AG04449 (cell line): ENCODE measurements around the gene ZNF532.

Source experiments
- CTCF ChIA-PET: fragments of 350-600 bp; formaldehyde crosslinking; extraction: SDS; loops from one replicate; lab custom pipeline; 2021; ENCODE audit warnings: antibody characterized with exemption; lab: Yijun Ruan, JAX
- POLR2A ChIA-PET: fragments of 400-600, 350-600 bp; formaldehyde crosslinking; extraction: SDS; loops from one replicate; lab custom pipeline; 2020; ENCODE audit warnings: antibody characterized with exemption, inconsistent platforms; lab: Yijun Ruan, JAX
- DNase-seq: peaks from one replicate; pipeline ENCODE4 v3.0.0-alpha.2; 2010; ENCODE audit warnings: low read depth, low spot score
- H3K4me3 ChIP-seq: 2 replicates; pipeline ENCODE4 v1.5.1; 2011; ENCODE audit warnings: low read depth, mild to moderate bottlenecking, control low read depth, low read length
- TF ChIP-seq, protein P1 (sequence below): IDR thresholded peaks from one replicate; pipeline ENCODE4 v1.5.1; 2011; ENCODE audit warnings: mild to moderate bottlenecking, moderate library complexity, low read length, control low read depth, inconsistent platforms; ENCODE audit not compliant: insufficient read depth; ENCODE audit errors: missing control alignments

ZNF532 gene

DNA sequence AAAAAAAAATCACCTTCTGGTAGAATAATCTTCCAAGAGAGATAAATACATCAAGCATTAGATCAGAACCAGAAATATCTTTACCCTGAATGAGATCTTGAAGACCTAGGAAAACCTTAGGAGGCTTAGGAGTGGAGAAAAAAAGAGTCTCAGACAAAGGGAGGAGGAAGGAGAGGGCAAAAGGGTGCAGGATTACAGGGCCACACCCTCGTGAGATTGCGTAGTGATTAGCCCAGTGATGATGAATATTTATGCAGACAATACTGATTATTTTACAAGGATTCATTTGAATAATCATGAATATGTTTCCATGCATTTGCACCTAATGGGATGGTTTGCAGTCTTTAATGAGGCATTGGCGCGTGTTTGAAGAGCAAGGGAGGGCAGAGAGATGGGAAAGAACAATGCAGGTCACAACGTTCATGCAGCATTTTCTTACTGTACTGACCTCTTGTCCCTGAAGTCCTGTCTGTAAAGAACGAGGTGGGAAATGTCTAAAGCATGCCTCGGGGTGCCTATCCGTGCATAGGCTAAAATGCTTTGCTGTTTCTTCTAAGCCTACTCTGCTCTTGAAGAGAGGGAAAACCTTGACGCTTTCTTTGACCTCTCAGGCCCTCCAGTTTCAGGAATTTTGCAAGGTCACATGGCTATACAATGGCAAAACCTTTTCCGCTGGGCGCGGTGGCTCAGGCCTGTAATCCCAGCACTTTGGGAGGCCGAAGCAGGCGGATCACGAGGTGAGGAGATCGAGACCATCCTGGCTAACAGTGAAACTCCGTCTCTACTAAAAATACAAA, 18.6 kb upstream of the ZNF532 start:
- ChIA-PET CTCF (no interaction called here), POLR2A (no interaction called here)
- no peak for DNase-seq
- TF ChIP-seq, protein P1, sequence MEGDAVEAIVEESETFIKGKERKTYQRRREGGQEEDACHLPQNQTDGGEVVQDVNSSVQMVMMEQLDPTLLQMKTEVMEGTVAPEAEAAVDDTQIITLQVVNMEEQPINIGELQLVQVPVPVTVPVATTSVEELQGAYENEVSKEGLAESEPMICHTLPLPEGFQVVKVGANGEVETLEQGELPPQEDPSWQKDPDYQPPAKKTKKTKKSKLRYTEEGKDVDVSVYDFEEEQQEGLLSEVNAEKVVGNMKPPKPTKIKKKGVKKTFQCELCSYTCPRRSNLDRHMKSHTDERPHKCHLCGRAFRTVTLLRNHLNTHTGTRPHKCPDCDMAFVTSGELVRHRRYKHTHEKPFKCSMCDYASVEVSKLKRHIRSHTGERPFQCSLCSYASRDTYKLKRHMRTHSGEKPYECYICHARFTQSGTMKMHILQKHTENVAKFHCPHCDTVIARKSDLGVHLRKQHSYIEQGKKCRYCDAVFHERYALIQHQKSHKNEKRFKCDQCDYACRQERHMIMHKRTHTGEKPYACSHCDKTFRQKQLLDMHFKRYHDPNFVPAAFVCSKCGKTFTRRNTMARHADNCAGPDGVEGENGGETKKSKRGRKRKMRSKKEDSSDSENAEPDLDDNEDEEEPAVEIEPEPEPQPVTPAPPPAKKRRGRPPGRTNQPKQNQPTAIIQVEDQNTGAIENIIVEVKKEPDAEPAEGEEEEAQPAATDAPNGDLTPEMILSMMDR: no peak
- no peak overlapping the region for H3K4me3 ChIP-seq

DNA sequence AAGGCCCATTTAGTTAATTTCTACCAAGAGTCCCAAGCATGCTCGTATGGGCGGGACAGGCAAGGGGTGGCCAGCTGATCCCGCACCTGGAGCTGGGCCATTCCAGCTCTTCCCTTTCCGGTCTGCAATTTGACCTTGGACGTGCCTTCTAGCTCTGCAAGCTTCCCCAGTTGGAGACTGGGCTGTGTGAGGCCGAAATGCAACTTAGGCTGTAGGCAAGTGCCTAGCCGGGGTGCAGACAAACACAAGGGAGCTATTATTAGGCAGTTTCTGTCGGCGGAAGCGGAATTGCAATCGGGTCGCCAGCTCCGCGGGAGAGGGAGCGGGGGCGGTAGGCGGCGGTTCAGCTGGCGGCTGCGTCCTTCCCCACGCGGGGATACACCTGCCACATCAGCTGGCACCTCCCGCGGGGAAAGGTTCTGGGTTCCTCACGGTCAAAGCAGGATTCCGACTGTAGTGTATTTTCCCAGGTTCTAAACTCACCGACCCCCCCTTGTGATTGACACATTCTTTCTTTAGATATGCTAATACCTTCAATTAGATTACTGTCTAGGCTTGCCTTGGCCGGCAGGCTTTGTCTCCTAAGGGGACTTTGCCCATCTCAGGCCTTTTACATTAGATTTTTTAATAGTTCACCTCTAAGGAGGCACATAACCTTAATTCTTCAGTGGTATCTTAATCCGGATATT, 17.1 kb upstream of the ZNF532 start:
- ChIA-PET POLR2A (no interaction called here), CTCF (no interaction called here)
- TF ChIP-seq, protein P1: no peak
- H3K4me3 ChIP-seq: no peak overlapping the region
- no peak for DNase-seq

DNA sequence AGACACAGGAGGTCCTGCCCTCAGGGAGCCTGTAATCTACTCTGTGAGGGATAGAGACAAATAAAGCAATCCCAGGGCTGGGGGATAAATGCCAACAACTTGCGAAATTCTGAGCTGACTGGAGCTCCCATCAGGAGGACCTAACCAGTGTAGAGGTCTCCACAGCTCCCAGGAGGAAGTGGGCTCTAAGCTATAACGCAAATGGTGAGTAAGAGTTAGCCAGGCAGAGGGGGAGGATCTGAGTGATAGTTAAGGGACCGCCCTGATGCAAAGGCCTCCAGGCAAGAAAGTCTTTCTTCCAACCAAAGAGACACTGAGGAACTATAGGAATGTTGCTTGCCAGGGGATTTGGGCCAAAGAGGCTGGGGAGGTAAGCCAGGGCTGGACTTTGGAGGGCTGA, 16.0 kb upstream of the ZNF532 start:
- no peak for DNase-seq
- TF ChIP-seq, protein P1: no peak
- POLR2A ChIA-PET: no interaction called here
- H3K4me3 ChIP-seq: no peak overlapping the region
- CTCF ChIA-PET: interaction anchor here (1.2 to 1.9 kb wide), 2 partner anchors 18 to 222 kb away, joined by 3 to 4 read pairs; no protein-coding TSS in a partner anchor

DNA sequence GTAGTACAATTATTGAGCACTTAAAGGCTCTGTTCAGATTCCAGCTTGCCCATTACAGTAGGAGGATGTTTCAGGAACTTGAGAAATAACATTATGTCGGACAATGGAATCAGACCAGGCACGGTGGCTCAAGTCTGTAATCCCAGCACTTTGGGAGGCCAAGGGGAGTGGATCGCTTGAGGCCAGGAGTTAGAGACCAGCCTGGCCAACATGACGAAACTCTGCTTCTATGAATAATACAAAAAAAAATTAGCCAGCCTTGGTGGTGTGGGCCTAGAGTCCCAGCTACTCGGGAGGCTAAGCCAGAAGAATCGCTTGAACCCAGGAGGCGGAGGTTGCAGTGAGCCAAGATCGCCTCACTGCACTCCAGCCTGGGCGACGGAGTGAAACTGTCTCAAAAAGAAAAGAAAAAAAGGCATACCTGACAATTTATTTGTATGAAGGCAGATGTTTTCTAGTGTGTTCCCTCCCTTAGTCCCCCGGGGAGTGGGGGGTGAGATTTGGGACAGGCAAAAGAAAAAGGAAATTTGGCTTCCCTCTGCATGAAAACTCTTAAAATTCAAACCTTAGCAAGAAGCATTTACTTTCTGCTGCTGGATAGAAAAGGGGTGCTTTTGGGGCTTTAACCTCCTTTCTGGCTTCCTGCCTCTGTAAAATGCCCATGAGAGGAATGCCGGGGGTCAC, 13.7 kb upstream of the ZNF532 start:
- ChIA-PET POLR2A (interaction anchor here (0.6 to 1.1 kb wide), 2 partner anchors 21 to 236 kb away, joined by 3 read pairs; no protein-coding TSS in a partner anchor), CTCF (interaction anchor here (1.3 to 1.5 kb wide), 2 partner anchors 65 to 233 kb away, joined by 3 read pairs; no protein-coding TSS in a partner anchor)
- TF ChIP-seq, protein P1: no peak
- DNase-seq: no peak
- no peak overlapping the region for H3K4me3 ChIP-seq

- H3K4me3 ChIP-seq: no peak overlapping the region
- TF ChIP-seq, protein P1: no peak
- no peak for DNase-seq
- POLR2A ChIA-PET: interaction anchor here (1.1 kb wide), 1 partner anchor 20 kb away, joined by 3 read pairs; no protein-coding TSS in a partner anchor
- CTCF ChIA-PET: interaction anchor here (1.3 to 1.5 kb wide), 2 partner anchors 66 to 233 kb away, joined by 3 read pairs; no protein-coding TSS in a partner anchor
Measured at GRCh38 chr18:58851856-58852255, 12.8 kb upstream of the ZNF532 start.
